Stomach (tissue), 9 donors: ENCODE data around the gene UNC45A. TPM values are rescaled to one million over a fixed set of nuclear protein-coding genes. Genes with fewer than 3 reads are reported as not detected.

Source experiments
- DNase-seq, 2 donors: peaks; one replicate each; pipeline versions ENCODE4 v3.0.0 to v3.0.0-alpha.2; 2013 to 2019
- H3K27ac ChIP-seq, 5 donors: fragments of 200-600 bp in 4 of 5; sonication (generic) in 4 of 5; one replicate each; pipeline ENCODE4 v1.5.1; 2013 to 2019; ENCODE audit warnings: mild to moderate bottlenecking in 1 of 5, moderate library complexity in 1 of 5
- H3K27me3 ChIP-seq, 3 donors: fragments of 200-600 bp; sonication (generic); one replicate each; pipeline ENCODE4 v1.5.1; 2017 to 2019; ENCODE audit warnings: mixed run types in 1 of 3
- H3K36me3 ChIP-seq, 4 donors: fragments of 200-600 bp; sonication (generic); 1 replicate in 3 of 4; 2 replicates in 1 of 4; pipeline ENCODE4 v1.5.1; 2016 to 2019
- H3K4me1 ChIP-seq, 4 donors: fragments of 200-600 bp; sonication (generic); one replicate each; pipeline ENCODE4 v1.5.1; 2016 to 2019
- H3K4me3 ChIP-seq, 4 donors: fragments of 200-600 bp; sonication (generic) in 3 of 4; one replicate each; pipeline ENCODE4 v1.5.1; 2016 to 2019; ENCODE audit warnings: mild to moderate bottlenecking in 1 of 4
- H3K9me3 ChIP-seq, 4 donors: fragments of 200-600 bp; sonication (generic); one replicate each; pipeline ENCODE4 v1.5.1; 2016 to 2019
- EP300 ChIP-seq: sonication (generic); formaldehyde crosslinking; IDR thresholded peaks from one replicate; pipeline ENCODE4 v1.6.1; 2017; ENCODE audit warnings: antibody characterized with exemption
- POLR2A ChIP-seq, 4 donors: fragments of 450-650 bp; IDR thresholded peaks; one replicate each; pipeline ENCODE4 v1.6.1; 2016; ENCODE audit warnings: antibody characterized with exemption in 4 of 4, control low read depth in 2 of 4, mild to moderate bottlenecking in 1 of 4, moderate library complexity in 1 of 4
- POLR2AphosphoS5 ChIP-seq, 3 donors: sonication (generic); formaldehyde crosslinking; IDR thresholded peaks; one replicate each; pipeline ENCODE4 v1.6.1; 2016; ENCODE audit warnings: antibody characterized with exemption in 3 of 3
- WGBS, 5 donors: extraction: QIAGEN DNeasy Blood & Tissue Kit in 3 of 5; methylation state at CpG; one replicate each; pipeline versions ENCODE4 v1.1.5 to v1.1.7; 2013 to 2018; 5-methylcytosine and 5-hydroxymethylcytosine counted together
- intact Hi-C: fragments of 100-400 bp; cut with DNase I; formaldehyde crosslinking; loops from one replicate; pipeline ENCODE4 v1.15.1; 2023; ENCODE audit warnings: low total_unique reads
- polyA plus RNA-seq, 3 donors: library from polyadenylated mRNA; stranded (reverse); fragments of 200-250 nt; gene quantifications; one replicate each; pipeline ENCODE4 v1.2.3, GENCODE V29; 2013
- total RNA-seq, 5 donors: library from RNA; depleted of rRNA; stranded (reverse); fragments of >200 nt; gene quantifications; one replicate each; pipeline versions ENCODE4 v1.1.0 to v1.2.3, GENCODE V29; 2014 to 2016
- TF ChIP-seq, protein P1 (sequence below), 7 experiments: fragments of 450-650 bp in 4 of 7; fragments of 200-600 bp in 3 of 7; sonication (generic) in 3 of 7; IDR thresholded peaks; one replicate each; pipeline ENCODE4 v1.5.1; 2016 to 2019; ENCODE audit warnings: antibody characterized with exemption in 7 of 7, control low read depth in 2 of 7, mild to moderate bottlenecking in 1 of 7
- donor health status: healthy with polysubstance abuse.
- donor health status: Bipolar disorder and iron deficiency.
- donor health status: healthy.

The UNC45A gene
- total and polyA plus RNA-seq, 8 donors = 28.0 to 63.8 (median 43.0) TPM

DNA sequence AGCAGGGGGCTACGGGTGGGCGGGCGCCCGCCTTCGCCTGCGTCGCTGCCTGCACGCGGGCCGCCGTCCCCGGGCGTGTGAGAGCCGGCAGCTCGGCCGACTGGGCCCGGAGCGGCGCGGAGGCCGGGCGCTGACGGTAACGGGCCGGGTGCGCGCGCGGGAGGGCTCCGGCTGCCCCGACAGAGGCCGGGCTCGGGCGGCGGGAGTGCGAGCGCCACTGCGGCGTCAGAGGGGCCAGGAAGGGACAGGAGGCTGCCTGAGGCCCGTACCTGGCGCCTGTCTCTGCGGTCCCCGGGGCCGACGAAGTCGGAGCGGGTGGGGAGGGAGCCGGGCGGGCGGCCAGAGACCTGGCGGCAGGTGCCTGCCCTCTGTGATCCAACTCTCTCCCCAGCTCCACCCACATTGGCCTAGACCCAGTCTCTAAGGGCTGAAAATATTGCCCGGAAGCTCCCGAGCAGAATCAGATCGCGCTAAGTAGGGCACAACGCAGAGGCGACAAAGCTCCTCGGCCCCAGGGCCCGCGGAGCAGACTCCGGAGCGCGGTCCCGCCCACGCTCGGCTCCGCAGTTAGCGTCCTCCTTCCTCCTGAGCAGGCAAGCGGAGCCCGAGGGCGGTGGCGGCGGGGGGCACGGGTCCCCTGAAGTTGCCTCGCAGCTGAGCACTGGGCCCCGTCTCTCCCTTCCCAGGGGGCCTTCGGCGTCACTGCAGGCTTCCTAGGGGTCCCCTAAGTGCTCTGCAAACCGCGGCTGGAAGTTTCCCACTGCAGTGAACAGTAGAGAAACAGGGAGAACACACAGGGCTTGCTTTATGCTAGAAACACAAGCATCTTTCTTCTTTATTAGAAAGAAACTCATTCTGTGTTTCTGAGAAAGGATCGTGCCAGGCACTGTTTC, 32.0 kb upstream of the UNC45A start, which contains the start of gene MAN2A2:
MAN2A2 (plus strand) TSS at position 463 of the 893 bp plus-strand sequence. CDS start 906 bp downstream, outside the sequence.
- peak; percentile 85 to 87 for DNase-seq
- Histone ChIP-seq H3K9me3 (no peaks in the 10 kb centered on the region), H3K27ac (peak within 1 kb of the TSS; percentile 93 to 99 (median 97)), H3K4me1 (peaks cover 19 to 38% (median 31%) of the 10 kb centered on the region in 4 donors), H3K36me3 (peaks cover 30 to 35% (median 34%) of the 10 kb centered on the region in 4 donors), H3K27me3 (no peaks in the 10 kb centered on the region), H3K4me3 (peak within 1 kb of the TSS; percentile 81 to 92 (median 83))
- intact Hi-C loops = no loop called here
- TF ChIP-seq, protein P1, sequence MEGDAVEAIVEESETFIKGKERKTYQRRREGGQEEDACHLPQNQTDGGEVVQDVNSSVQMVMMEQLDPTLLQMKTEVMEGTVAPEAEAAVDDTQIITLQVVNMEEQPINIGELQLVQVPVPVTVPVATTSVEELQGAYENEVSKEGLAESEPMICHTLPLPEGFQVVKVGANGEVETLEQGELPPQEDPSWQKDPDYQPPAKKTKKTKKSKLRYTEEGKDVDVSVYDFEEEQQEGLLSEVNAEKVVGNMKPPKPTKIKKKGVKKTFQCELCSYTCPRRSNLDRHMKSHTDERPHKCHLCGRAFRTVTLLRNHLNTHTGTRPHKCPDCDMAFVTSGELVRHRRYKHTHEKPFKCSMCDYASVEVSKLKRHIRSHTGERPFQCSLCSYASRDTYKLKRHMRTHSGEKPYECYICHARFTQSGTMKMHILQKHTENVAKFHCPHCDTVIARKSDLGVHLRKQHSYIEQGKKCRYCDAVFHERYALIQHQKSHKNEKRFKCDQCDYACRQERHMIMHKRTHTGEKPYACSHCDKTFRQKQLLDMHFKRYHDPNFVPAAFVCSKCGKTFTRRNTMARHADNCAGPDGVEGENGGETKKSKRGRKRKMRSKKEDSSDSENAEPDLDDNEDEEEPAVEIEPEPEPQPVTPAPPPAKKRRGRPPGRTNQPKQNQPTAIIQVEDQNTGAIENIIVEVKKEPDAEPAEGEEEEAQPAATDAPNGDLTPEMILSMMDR (IDR thresholded peaks at IDR 0.05) = no peak
- TF ChIP-seq EP300 (no peak), POLR2AphosphoS5 (IDR thresholded peaks at IDR 0.05) (peak; percentile 5 to 72 (median 59))
- 0 to 2% (median 0%) methylated on average over 24 to 81 of the region's 81 CpGs for WGBS, 5 donors

DNA sequence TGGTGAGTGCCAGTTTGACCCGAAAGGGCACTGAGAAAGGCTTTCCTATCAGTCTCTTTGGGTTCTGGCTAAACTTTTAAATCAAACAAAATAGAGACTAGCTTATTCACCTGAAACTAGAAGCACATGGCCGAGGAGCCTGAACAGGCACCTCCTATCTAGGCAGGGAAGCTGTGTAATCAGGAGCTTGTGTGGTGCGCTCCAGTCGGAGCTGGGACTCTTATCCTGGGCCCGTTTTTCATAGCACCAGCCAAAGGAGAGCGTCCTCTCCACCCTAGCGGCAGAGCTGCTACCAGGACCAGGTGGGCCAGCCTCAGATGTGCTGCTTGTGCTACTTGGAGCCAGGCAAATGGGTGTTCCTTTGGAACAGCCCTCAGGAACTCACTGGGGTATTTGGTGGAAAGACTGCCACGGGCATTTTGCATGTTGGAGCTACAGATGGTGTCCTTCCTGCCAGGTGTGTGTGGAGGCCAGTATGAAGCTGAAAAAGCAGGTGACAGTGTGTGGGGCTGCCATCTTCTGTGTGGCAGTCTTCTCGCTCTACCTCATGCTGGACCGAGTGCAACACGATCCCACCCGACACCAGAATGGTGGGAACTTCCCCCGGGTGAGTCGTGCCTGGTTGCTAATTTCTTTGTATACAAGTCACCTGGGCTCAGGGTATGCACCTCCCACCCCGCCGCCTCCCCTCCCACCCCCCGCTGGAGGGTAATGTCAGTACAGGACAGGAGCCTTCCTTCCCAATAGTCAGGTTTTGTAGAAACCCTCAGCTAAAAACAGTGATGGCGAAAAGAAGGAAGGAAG, 31.1 kb upstream of the UNC45A start:
- WGBS, 5 donors = 39 to 63% (median 47%) methylated on average over 16 to 18 of the region's 18 CpGs
- intact Hi-C loops = no loop called here
- Histone ChIP-seq H3K27ac (peak overlapping the region; percentile 93 to 99 (median 97)), H3K9me3 (no peaks in the 10 kb centered on the region), H3K4me3 (peak overlapping the region; percentile 81 to 92 (median 83)), H3K27me3 (no peaks in the 10 kb centered on the region), H3K36me3 (peaks cover 37 to 43% (median 43%) of the 10 kb centered on the region in 4 donors), H3K4me1 (peaks cover 19 to 38% (median 31%) of the 10 kb centered on the region in 4 donors)
- DNase-seq = peak; percentile 57 to 78
- TF ChIP-seq EP300 (no peak), POLR2AphosphoS5 (IDR thresholded peaks at IDR 0.05) (peak in 1 of 3 donors; percentile 31)

DNA sequence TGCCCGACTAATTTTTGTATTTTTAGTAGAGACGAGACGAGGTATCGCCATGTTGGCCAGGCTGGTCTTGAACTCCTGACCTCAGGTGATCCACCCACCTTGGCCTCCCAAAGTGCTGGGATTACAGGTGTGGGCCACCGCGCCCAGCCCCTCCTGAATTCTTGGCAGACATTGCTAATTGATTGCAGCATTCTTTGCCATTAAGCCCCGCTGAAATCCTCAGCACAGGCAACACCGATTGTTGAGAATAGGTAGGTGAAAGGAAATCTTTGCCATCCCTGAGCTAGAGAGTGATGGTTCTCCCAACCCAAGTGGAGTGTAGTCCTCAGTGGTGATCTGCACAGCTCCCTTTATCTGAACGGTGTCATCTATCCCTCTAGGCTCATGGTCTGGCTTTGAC, 30.3 kb upstream of the UNC45A start:
- Histone ChIP-seq H3K27me3 (no peaks in the 10 kb centered on the region), H3K4me1 (peaks cover 19 to 38% (median 31%) of the 10 kb centered on the region in 4 donors), H3K27ac (no peak overlapping the region), H3K36me3 (peaks cover 45 to 51% (median 51%) of the 10 kb centered on the region in 4 donors), H3K9me3 (no peaks in the 10 kb centered on the region), H3K4me3 (no peak overlapping the region)
- no peak for DNase-seq
- TF ChIP-seq POLR2A (IDR thresholded peaks at IDR 0.05) = no peak
- TF ChIP-seq, protein P1 (IDR thresholded peaks at IDR 0.05) = no peak
- TF ChIP-seq POLR2AphosphoS5 (IDR thresholded peaks at IDR 0.05) = no peak
- no peak for TF ChIP-seq EP300
- intact Hi-C loops = no loop called here
- 92 to 95% (median 93%) methylated on average over 8 to 9 of the region's 9 CpGs for WGBS, 5 donors

DNA sequence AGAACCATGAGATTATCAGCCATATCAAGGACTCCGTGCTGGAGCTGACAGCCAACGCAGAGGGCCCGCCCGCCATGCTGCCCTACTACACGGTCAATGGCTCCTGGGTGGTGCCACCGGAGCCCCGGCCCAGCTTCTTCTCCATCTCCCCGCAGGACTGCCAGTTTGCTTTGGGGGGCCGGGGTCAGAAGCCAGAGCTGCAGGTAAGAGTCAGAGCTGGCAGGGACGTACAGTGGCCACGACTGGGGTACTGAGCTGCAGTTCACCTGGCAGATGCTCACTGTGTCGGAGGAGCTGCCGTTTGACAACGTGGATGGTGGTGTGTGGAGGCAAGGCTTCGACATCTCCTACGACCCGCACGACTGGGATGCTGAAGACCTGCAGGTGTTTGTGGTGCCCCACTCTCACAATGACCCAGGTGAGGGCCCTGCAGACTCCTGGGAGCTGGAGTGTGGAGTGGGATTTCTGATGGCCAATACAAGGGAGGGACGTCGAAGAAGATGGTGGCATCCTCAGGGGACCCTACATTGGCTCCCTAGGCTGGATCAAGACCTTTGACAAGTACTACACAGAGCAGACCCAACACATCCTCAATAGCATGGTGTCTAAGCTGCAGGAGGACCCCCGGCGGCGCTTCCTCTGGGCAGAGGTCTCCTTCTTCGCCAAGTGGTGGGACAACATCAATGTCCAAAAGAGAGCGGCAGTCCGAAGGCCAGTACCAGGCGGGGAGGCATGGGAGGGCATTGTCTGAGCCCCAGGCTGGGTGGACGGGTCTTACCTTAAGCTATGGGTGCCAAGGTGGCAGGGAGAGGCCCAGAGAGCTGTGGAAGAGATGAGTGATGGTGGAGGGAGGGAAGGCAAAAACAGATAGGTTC, 29.5 kb upstream of the UNC45A start:
- TF ChIP-seq EP300 = no peak
- no peak for TF ChIP-seq POLR2A (IDR thresholded peaks at IDR 0.05)
- TF ChIP-seq, protein P1 (IDR thresholded peaks at IDR 0.05) = no peak
- TF ChIP-seq POLR2AphosphoS5 (IDR thresholded peaks at IDR 0.05) = no peak
- 93 to 98% (median 96%) methylated on average over 23 to 28 of the region's 28 CpGs for WGBS, 5 donors
- Histone ChIP-seq H3K9me3 (no peaks in the 10 kb centered on the region), H3K27me3 (no peaks in the 10 kb centered on the region), H3K36me3 (peaks cover 53 to 59% (median 59%) of the 10 kb centered on the region in 4 donors), H3K27ac (no peak overlapping the region), H3K4me1 (peaks cover 19 to 38% (median 31%) of the 10 kb centered on the region in 4 donors), H3K4me3 (no peak overlapping the region)
- intact Hi-C loops = no loop called here
- no peak for DNase-seq
